Lower lobe of right lung (tissue), 2 donors: ENCODE results near the gene SLC18A2. TPM values are rescaled to one million over a fixed set of nuclear protein-coding genes. Genes with fewer than 3 reads are reported as not detected.
"Not testable (repeated sequence)": the region's sequence is repeated elsewhere in the genome, so short reads cannot be mapped to it uniquely, and the experiment has no call there.

Experiments
- ATAC-seq, 2 donors: fragments of 200-7000 bp; cut with Tn5 transposase; one replicate each; pipeline ENCODE4 v1.9.1; 2020 to 2022; ENCODE audit warnings: mild to moderate bottlenecking in 2 of 2, moderate library complexity in 2 of 2
- DNase-seq: peaks from one replicate; pipeline ENCODE4 v3.0.0-alpha.2; 2020
- H3K27ac ChIP-seq: fragments of 200-600 bp; one replicate; pipeline ENCODE4 v1.8.0; 2022
- H3K27me3 ChIP-seq: fragments of 200-600 bp; one replicate; pipeline ENCODE4 v1.8.0; 2022; ENCODE audit warnings: low read depth
- H3K36me3 ChIP-seq: fragments of 200-600 bp; one replicate; pipeline ENCODE4 v1.8.0; 2022; ENCODE audit warnings: mild to moderate bottlenecking
- H3K4me1 ChIP-seq: fragments of 200-600 bp; one replicate; pipeline ENCODE4 v1.8.0; 2022
- H3K4me3 ChIP-seq: fragments of 200-600 bp; one replicate; pipeline ENCODE4 v1.8.0; 2022; ENCODE audit warnings: mild to moderate bottlenecking
- H3K9me3 ChIP-seq: fragments of 200-600 bp; one replicate; pipeline ENCODE4 v1.8.0; 2022
- CTCF ChIP-seq: fragments of 200-600 bp; IDR thresholded peaks from one replicate; pipeline ENCODE4 v1.8.0; 2022; ENCODE audit warnings: antibody characterized with exemption, mild to moderate bottlenecking
- intact Hi-C: fragments of 100-400 bp; cut with DNase I; formaldehyde crosslinking; loops from one replicate; pipeline ENCODE4 v1.11.0; 2022
- total RNA-seq: library from RNA; stranded (reverse); fragmentation: NEBNext Ultra II Directional; extraction: Animal tissue kit (Norgen Biotek cat#: 25700); gene quantifications from one replicate; pipeline ENCODE4 v1.2.1, GENCODE V29; 2021
- donor health status: DM: no; HTN: yes; CAD: no; lungs with severe emphysema.

The SLC18A2 gene
- total RNA-seq, 1 donor from 2014 or later, result 6.3 TPM

GRCh38 chr10:117273980-117274379 is 33.1 kb downstream of the SLC18A2 start:
- no peaks in the 10 kb centered on the region for H3K4me1 ChIP-seq
- ATAC-seq (peak in 1 of 2 donors; percentile 16), DNase-seq (no peak)
- intact Hi-C loops, result no loop called here
- no peak for TF ChIP-seq CTCF
- no peak overlapping the region for H3K4me3 ChIP-seq
- no peaks in the 10 kb centered on the region for H3K36me3 ChIP-seq
- H3K27me3 ChIP-seq, result no peaks in the 10 kb centered on the region
- H3K27ac ChIP-seq, result no peak overlapping the region
- H3K9me3 ChIP-seq, result no peaks in the 10 kb centered on the region

GRCh38 chr10:117274509-117274908 is 33.6 kb downstream of the SLC18A2 start:
- intact Hi-C loops, result no loop called here
- H3K27ac ChIP-seq, result no peak overlapping the region
- no peaks in the 10 kb centered on the region for H3K36me3 ChIP-seq
- no peak for ATAC-seq
- H3K27me3 ChIP-seq, result no peaks in the 10 kb centered on the region
- no peaks in the 10 kb centered on the region for H3K9me3 ChIP-seq
- no peaks in the 10 kb centered on the region for H3K4me1 ChIP-seq
- H3K4me3 ChIP-seq, result no peak overlapping the region
- DNase-seq, result no peak
- no peak for TF ChIP-seq CTCF

- Histone ChIP-seq H3K27ac (no peak overlapping the region), H3K36me3 (no peaks in the 10 kb centered on the region), H3K9me3 (no peaks in the 10 kb centered on the region), H3K27me3 (no peaks in the 10 kb centered on the region), H3K4me1 (no peaks in the 10 kb centered on the region), H3K4me3 (no peak overlapping the region)
- intact Hi-C loops, result no loop called here
- TF ChIP-seq CTCF, result no peak
- DNase-seq (no peak), ATAC-seq (no peak)
These were observed 34.2 kb downstream of the SLC18A2 start for GRCh38 chr10:117275121-117275520.

- Histone ChIP-seq H3K4me3 (no peak overlapping the region), H3K27me3 (no peaks in the 10 kb centered on the region), H3K27ac (no peak overlapping the region), H3K36me3 (no peaks in the 10 kb centered on the region), H3K4me1 (no peaks in the 10 kb centered on the region), H3K9me3 (no peaks in the 10 kb centered on the region)
- DNase-seq (no peak), ATAC-seq (no peak)
- intact Hi-C loops, result no loop called here
- no peak for TF ChIP-seq CTCF
These were observed 36.8 kb downstream of the SLC18A2 start for GRCh38 chr10:117277675-117278074.

- peaks cover 42% of the 10 kb centered on the region for H3K36me3 ChIP-seq
- no peak for TF ChIP-seq CTCF
- intact Hi-C loops, result no loop called here
- H3K4me1 ChIP-seq, result no peaks in the 10 kb centered on the region
- no peak for DNase-seq
- H3K4me3 ChIP-seq, result no peak overlapping the region
- H3K27me3 ChIP-seq, result no peaks in the 10 kb centered on the region
- no peak for ATAC-seq
- no peak overlapping the region for H3K27ac ChIP-seq
- no peaks in the 10 kb centered on the region for H3K9me3 ChIP-seq
These were observed 44.0 kb downstream of the SLC18A2 start for GRCh38 chr10:117284716-117285494.

GRCh38 chr10:117290872-117291271 is 50.0 kb downstream of the SLC18A2 start:
- DNase-seq, H3K27me3 ChIP-seq, H3K4me1 ChIP-seq, H3K4me3 ChIP-seq, ATAC-seq, H3K9me3 ChIP-seq, intact Hi-C loops, H3K27ac ChIP-seq: not testable (repeated sequence)
- H3K36me3 ChIP-seq, result peaks cover 16% of the 10 kb centered on the region
